ENCODE results near the gene ST6GALNAC2. TPM values are rescaled to one million over a fixed set of nuclear protein-coding genes. Genes with fewer than 3 reads are reported as not detected.

Gene ST6GALNAC2
- total RNA-seq, 2 donors from 2014 or later = 21.0 to 23.1 TPM

- TF ChIP-seq POLR2A (IDR thresholded peaks at IDR 0.05) (no peak), CTCF (IDR thresholded peaks at IDR 0.05) (no peak), POLR2AphosphoS5 (IDR thresholded peaks at IDR 0.05) (no peak)
- Histone ChIP-seq H3K4me3 (no peak overlapping the region), H3K27me3 (replicated peaks; ENCODE audit: insufficient read depth) (no peaks in the 10 kb centered on the region), H3K36me3 (no peaks in the 10 kb centered on the region), H3K9me3 (no peaks in the 10 kb centered on the region), H3K4me1 (replicated peaks) (no peaks in the 10 kb centered on the region), H3K27ac (no peak overlapping the region)
- no peak for DNase-seq (ENCODE audit: low spot score)
- intact Hi-C loops (cut with DNase I) = no loop called here
- 79% methylated on average over 5 of the region's 5 CpGs for WGBS
Measured at GRCh38 chr17:76575570-76575969, 10.1 kb downstream of the ST6GALNAC2 start.

- H3K4me1 ChIP-seq (replicated peaks) = no peaks in the 10 kb centered on the region
- 91% methylated on average over 11 of the region's 11 CpGs for WGBS
- intact Hi-C loops (cut with DNase I) = no loop called here
- H3K27me3 ChIP-seq (replicated peaks; ENCODE audit: insufficient read depth) = no peaks in the 10 kb centered on the region
- H3K36me3 ChIP-seq = no peaks in the 10 kb centered on the region
- TF ChIP-seq CTCF (IDR thresholded peaks at IDR 0.05) (no peak), POLR2A (IDR thresholded peaks at IDR 0.05) (no peak), POLR2AphosphoS5 (IDR thresholded peaks at IDR 0.05) (no peak)
- no peak for DNase-seq (ENCODE audit: low spot score)
- H3K4me3 ChIP-seq = no peak overlapping the region
- H3K9me3 ChIP-seq = no peaks in the 10 kb centered on the region
- no peak overlapping the region for H3K27ac ChIP-seq
Measured at GRCh38 chr17:76574166-76574565, 11.5 kb downstream of the ST6GALNAC2 start.

DNA sequence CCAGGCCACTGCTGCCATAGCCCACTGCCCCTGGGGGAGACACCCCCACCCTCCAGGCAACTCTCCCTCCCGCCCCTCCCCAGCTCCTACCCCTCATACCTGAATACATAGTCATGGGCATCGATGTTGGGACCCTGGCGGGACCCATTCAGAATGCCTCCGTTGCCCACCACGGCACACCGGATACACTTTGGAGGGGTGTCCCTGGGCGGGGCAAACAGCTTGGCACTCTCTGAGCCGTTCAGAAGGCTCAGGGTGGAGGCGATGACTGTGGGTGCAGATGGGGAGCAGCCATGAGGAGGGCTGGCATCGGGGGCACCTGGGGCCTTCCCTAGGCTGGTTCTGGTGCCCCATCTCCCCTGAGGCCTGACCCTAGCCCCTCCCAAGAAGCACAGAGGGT is 12.6 kb downstream of the ST6GALNAC2 start:
- Histone ChIP-seq H3K9me3 (no peaks in the 10 kb centered on the region), H3K4me3 (no peak overlapping the region), H3K27ac (no peak overlapping the region), H3K36me3 (no peaks in the 10 kb centered on the region), H3K27me3 (replicated peaks; ENCODE audit: insufficient read depth) (no peaks in the 10 kb centered on the region), H3K4me1 (replicated peaks) (no peaks in the 10 kb centered on the region)
- no peak for DNase-seq (ENCODE audit: low spot score)
- intact Hi-C loops (cut with DNase I) = no loop called here
- TF ChIP-seq POLR2AphosphoS5 (IDR thresholded peaks at IDR 0.05) (no peak), CTCF (IDR thresholded peaks at IDR 0.05) (no peak)
- 85% methylated on average over 10 of the region's 10 CpGs for WGBS

DNA sequence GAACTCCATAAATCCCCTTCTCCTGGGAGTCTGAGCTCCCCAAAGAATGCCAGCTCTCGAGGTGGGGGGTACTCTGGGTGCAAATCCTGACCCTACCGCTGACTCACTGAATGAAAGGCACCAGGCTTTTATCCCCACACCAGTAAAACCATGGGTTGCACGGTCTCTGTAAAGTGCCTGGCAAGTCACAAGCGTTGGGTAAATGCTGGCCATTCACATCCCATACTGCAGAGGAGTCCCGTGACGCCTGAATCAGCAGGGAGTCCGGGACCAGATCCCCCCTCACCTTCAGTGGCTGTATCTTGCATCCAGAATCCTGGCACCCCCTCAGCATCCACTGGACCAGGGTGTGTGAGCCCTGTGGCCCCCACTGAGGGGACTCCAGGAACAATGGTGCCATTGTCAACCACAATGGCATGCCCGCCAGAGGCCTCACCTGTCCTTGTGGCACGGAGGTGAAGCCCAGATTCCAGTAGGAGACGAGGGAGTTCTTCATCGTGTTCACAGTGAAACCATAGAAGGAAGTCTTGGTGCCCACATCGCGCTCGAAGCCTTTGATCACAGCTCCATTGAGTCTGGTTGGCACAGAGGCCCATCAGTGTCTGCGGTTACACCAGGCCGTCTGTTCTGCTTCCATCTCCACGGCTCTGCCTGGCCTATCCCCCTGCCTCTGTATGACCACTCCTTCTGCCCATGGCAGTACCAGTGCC is 13.3 kb downstream of the ST6GALNAC2 start:
- WGBS = 92% methylated on average over 17 of the region's 17 CpGs
- Histone ChIP-seq H3K4me1 (replicated peaks) (no peaks in the 10 kb centered on the region), H3K9me3 (no peaks in the 10 kb centered on the region), H3K27me3 (replicated peaks; ENCODE audit: insufficient read depth) (no peaks in the 10 kb centered on the region), H3K27ac (no peak overlapping the region), H3K36me3 (no peaks in the 10 kb centered on the region), H3K4me3 (no peak overlapping the region)
- TF ChIP-seq POLR2AphosphoS5 (IDR thresholded peaks at IDR 0.05) = no peak
- no peak for TF ChIP-seq POLR2A (IDR thresholded peaks at IDR 0.05)
- no peak for TF ChIP-seq CTCF (IDR thresholded peaks at IDR 0.05)
- no peak for DNase-seq (ENCODE audit: low spot score)
- intact Hi-C loops (cut with DNase I) = no loop called here

GRCh38 chr17:76570877-76571471 is 14.7 kb downstream of the ST6GALNAC2 start:
- DNase-seq (ENCODE audit: low spot score) = no peak
- Histone ChIP-seq H3K27me3 (replicated peaks; ENCODE audit: insufficient read depth) (no peaks in the 10 kb centered on the region), H3K9me3 (no peaks in the 10 kb centered on the region), H3K27ac (no peak overlapping the region), H3K36me3 (no peaks in the 10 kb centered on the region), H3K4me3 (no peak overlapping the region), H3K4me1 (replicated peaks) (no peaks in the 10 kb centered on the region)
- TF ChIP-seq POLR2AphosphoS5 (IDR thresholded peaks at IDR 0.05) (no peak), POLR2A (IDR thresholded peaks at IDR 0.05) (no peak), CTCF (IDR thresholded peaks at IDR 0.05) (no peak)
- intact Hi-C loops (cut with DNase I) = no loop called here
- WGBS = 96% methylated on average over 13 of the region's 13 CpGs
